Right renal pelvis (tissue), 4 donors: ENCODE data around the gene CACNB4. TPM values are rescaled to one million over a fixed set of nuclear protein-coding genes. Genes with fewer than 3 reads are reported as not detected.
"Not testable (repeated sequence)": the region's sequence is repeated elsewhere in the genome, so short reads cannot be mapped to it uniquely, and the experiment has no call there.

ENCODE experiments used
- DNase-seq, 4 donors: peaks; one replicate each; pipeline ENCODE4 v3.0.0-alpha.2; 2013; ENCODE audit warnings: low read depth in 4 of 4, low spot score in 3 of 4, missing footprints in 1 of 4
- polyA plus RNA-seq, 4 donors: library from polyadenylated mRNA; unstranded; fragments of 120-200 nt; gene quantifications; one replicate each; pipeline ENCODE4 v1.2.1, GENCODE V29; 2013; ENCODE audit not compliant: insufficient read length in 4 of 4

CACNB4 gene
- polyA plus RNA-seq, 4 donors, result 7.2 to 11.8 (median 9.9) TPM

DNA sequence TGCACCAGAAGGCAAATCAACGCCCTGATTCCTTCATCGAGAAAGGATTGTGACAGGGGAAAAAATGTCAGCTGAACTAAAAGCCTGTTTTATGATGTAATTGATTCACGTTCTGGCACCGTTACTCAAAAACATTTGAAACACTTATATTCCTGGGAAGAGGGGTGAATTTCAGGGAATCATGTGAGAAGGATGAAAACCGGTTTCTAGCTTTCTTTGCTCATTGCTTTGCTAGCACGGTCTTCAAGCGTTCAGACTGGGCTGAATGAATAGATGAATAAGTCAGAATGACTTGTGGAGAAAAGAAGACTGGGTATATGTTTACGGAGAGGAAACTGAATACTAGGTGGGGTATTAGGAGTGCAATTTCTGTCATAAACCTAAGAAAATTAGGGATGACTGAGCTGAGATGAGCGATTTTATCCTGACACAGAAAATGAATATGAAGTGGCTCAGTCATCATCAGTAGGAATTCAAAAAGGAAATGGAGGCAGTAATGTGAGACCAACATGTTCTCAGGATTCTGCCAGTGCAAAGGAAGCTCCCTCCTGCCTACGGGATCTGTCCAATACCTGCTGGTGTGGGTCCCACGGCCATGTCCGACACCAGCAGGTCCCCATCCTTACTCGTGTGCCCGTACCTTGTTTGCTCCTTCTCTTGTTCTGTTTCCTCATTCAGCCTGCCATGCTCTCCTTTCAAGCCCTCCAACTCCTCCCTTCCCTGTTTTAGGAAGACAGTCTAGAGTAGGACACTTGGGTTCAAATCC lies 146.0 kb downstream of the CACNB4 start:
- DNase-seq, result no peak

DNA sequence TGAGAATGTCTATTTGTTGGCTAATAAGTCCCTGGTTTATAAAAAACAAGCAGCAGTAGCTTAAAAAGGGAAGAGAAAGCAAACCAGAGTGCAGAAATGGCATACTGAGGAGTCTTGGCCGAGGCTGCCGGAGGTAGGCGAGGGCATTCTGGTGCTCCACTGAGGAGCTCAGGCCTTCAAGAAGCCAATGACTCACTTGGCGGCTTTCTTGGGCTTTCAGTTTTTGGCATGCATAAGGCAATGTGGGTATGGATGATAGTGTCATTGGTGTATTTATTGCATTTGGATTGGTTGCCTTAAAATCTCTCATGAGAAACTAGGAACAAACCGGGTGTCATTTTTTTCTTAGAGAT lies 151.1 kb downstream of the CACNB4 start:
- DNase-seq, result no peak

DNA sequence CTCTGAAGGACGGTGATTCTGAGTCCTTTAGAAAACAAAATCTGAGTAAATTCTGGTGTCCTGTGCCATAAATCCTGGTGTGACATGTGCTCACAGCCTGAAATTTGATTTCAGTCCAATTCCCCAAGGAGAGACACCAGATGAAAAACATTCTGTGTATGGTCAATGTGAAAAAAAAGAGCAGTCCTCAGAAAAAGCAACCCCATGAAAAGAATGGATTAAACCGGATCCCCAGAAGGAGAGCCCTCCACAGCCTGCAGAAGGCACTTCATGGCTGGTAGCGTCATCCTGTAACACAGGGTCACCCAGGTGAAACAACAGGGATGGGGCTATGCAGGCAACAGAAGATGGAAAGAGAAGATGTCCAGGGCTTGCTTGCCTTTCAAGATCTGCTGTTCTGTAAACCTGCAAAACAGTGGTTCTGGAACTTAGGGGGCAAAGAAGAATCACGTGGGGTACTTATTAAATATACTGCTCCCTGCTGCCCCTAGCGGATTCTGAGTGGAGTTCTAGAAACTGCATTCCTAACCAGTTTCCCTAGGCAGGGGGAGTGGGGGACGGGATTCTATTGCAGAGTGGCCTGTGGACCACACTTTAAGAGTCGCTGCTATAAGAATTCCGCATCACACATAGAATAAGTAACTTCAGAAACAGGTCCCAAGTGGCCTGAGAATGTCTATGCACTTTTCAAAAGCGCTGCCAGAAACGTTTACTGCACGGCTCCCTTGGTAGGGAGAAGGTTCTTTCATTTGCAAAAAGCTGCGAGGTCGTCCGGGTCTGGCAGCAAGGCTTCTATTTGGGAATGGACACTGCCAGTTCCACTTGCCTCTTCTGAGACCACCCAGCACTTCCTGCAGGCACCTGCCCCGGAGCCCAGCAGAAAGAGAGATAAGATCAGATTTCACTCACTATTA lies 151.7 kb downstream of the CACNB4 start:
- peak in 2 of 4 donors; percentile 48 to 52 for DNase-seq

DNA sequence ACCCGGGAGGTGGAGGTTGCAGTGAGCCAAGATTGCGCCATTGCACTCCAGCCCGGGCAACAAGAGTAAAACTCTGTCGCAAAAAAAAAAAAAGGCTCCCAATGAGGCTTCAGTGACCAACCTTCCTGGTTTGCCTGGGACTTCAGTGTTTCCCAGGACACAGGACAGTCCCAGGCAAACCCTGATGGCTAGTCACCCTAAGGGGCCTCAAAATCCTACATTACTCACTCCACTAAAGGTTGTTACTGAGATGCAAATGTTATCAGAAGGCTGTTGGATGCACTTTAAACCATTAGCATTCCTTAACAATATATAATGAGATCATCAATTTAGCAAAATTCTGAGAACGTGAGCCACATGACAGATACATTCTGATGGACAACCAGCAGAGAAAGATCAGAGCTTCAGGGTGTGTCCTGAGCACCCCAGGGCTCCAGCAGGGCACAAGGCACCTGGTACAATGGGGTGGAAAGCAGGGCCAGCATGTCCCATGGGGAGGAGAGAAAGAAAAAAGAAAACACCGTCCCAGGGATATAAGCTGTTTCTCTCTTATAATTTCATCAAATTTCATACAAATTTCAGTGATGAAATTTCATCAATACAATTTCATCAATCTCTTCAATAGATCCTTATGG lies 152.5 kb downstream of the CACNB4 start:
- DNase-seq, result no peak

DNA sequence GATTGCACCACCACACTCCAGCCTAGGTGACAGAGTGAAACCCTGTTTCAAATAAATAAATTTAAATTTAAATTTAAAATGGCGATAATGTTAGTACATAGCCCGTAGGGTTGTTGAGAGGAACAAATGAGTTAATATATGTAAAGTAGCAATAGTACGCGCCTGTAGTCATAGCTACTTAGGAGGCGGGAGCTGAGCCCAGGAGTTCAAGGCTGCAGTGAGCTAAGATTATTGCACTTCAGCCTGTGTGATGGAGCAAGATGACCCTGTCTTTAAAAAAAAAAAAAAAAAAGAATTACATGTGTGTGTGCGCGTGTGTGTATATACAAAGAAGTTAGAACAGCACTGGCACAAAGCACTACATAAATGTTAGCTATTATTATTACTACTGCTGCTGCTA lies 153.2 kb downstream of the CACNB4 start:
- no peak for DNase-seq

DNA sequence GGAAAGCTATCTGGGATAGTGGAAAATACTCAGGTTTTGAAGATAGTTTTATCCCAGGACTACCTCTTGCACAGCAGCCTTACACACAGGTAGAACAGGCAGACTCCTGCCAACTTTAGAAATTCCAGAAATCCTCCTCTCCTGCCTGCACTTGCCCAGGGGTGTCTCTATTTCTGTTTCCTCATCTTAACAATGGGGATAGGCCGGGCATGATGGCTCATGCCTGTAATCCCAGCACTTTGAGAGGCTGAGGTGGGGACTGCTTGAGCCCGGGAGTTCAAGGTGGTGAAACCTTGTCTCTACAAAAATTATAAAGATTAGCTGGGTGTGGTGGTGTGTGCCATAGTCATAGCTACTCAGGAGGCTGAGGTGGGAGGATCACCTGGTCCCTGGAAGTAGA lies 153.7 kb downstream of the CACNB4 start:
- DNase-seq, result no peak

DNA sequence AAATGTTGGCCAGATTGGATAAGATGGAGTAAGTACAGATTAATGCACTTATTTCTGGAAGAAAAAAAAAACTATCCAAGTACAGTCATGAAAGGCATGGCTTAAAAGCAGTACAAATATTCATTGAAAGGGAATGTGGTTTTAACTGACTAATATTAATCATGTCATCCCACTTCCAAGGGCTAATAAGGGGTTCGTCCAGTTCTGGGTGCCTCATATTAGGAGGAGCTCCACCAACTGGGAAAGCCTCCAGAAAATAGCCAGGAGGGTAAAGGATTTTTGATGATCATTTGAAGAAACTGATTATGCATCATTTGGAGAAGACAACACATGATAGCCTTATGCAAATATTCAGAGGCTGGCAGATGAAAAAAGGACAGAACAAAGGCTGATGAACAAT lies 155.4 kb downstream of the CACNB4 start:
- no peak for DNase-seq

DNA sequence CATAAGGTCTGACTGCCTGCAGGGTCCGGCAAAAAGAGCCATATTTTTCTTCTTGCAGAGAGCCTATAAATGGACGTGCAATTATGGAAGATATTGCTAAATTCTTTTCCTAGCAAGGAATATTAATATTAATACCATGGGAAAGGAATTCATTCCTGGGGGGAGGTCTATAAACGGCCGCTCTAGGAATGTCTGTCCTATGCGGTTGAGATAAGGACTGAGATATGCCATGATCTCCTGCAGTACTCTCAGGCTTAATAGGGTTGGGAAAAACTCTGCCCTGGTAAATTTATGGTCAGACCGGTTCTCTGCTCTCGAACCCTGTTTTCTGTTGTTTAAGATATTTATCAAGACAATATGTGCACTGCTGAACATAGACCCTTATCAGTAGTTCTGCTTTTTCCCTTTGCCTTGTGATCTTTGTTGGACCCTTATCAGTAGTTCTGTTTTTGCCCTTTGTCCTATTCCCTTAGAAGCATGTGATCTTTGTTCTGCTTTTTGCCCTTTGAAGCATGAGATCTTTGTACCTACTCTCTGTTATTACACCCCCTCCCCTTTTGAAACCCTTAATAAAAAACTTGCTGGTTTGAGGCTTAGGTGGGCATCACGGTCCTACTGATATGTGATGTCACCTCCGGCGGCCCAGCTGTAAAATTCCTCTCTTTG lies 156.2 kb downstream of the CACNB4 start:
- DNase-seq, result not testable (repeated sequence)

DNA sequence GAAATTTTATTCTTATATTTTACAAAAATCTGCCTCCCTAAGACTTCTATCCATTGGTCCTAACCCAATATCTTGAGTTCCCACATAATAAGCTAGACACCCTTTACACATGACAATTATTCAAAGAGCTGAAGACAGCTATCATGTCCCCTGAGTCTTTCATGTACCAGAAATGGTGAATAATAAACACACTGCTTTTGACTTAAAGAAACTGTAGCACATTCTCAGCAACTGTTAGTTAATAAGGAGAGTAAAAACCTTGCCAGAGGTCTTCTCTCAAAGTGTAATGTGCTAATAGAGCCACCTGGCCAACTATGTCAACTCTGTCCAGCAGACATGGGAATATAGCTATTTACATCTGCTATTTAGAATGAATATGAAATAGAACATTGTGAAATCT lies 160.9 kb downstream of the CACNB4 start:
- no peak for DNase-seq

DNA sequence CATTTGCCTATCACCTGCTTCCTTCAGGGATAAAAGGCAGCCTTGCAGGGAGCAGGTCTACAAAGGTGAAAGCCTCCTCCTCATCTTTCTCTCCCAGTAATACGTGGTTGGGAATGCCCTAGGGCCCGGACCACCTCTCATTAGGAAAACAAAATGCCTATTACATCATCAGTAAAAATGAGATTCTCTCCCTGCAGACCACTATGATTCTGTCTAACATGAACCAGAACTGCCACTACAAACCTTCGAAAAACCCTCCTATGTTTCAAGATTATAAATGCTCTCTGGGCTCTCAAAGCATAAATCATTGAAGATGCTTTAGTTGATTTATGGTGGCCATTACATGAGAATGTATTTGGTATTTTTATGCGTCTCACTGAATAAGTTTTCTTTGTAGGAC lies 162.2 kb downstream of the CACNB4 start:
- DNase-seq, result no peak

DNA sequence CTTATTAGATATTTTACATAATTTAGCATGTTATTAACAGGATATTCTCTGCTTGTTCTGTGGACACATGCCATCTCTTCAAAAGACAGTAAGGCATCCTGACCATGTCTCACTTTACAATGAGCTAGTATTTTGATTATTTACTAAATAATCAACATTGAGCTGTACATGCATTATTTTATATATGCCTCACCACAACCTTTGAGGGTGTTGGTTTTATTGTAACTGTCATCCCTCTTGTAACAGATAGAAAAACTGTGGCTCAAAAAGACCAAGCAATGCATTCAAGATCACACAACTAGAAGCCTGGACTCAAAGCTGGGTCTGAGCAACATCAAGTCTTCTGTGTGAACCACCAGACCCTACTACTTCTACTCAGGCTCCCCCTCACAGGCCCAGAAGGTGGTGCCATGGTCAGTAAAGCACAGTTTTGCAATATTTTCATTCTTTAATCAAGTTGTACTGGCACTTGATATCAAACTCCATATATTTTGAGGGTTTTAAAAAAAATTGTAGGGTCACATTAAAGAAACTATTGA lies 165.5 kb downstream of the CACNB4 start:
- no peak for DNase-seq

DNA sequence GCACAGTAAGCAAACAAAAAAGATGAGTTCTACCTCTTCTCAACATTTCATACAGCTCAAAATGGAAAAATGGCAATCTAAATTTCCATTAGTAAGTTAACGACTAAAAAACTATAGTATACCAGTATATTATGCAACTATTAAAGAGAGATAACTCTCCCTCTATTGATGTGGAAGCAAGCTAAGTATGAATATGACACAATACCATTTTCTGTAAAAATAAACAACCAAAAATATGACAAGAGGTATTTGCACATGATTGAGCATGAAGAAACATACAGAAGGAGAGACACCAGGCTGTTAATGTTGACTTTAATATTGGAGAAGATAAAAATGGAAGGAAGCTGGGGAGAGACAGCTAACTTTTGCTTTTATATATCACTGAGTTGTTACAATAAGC lies 167.1 kb downstream of the CACNB4 start:
- no peak for DNase-seq

DNA sequence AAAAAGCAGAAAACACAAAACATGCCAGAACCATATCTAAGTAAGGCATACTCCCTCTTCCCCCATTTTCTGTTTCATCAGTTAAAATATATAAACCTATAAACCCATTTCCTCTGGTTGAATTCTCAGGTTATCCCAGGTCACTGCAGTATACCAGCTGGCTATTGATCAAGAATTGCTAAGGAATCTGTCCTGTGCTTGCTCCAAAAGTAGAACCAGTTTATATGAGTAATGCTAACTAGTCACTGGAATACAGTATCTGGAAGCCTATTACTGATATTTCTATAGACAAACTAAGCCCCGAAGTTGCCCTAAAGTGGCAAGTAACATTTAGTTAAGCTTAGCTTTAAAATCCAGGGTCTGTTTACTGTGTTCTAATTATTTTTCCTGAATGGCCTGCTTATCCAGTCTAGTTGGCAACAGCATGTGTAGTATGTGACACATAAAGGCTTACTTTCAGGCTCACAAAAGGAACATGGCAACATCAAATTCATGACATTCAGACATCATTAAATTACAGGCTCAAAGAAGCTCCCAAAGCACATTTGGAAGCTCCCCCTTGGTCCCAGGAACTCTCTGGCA lies 167.7 kb downstream of the CACNB4 start:
- DNase-seq, result no peak

DNA sequence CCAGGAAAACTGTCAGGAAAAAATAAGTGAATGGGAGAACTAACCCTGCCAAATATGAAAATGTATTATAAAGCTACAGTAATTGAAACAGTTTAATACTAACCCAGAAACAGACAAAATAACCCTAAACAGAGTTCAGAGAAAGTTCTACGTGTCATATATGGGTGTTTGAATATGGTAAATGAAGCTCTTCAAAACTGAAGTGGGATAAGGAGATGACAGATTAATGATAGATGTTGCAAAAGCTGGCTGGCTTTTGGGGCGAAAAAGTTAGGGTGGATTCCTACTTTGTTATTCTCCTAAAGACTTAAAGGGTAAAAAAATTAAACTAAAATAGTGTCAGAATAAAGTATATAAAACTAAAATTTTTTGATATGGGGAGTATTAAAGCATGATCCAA lies 168.8 kb downstream of the CACNB4 start:
- DNase-seq, result no peak

DNA sequence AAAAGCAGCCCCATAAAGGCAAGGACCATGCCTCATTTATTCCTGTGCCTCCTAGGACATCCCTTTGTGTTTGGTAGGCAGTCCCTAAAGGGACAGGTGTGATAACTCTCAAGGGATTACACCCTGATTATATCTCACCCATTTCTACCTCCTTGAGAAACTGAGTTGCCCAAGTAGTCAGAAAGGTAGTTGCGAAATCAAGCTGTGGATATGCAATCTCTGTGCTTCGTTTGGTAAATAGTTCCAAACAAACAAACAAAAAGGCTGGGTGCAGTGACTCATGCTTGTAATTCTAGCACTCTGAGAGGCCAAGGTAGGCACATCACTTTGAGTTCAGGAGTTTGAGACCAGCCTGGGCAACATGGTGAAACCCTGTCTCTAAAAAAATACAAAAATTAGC lies 170.5 kb downstream of the CACNB4 start:
- no peak for DNase-seq

DNA sequence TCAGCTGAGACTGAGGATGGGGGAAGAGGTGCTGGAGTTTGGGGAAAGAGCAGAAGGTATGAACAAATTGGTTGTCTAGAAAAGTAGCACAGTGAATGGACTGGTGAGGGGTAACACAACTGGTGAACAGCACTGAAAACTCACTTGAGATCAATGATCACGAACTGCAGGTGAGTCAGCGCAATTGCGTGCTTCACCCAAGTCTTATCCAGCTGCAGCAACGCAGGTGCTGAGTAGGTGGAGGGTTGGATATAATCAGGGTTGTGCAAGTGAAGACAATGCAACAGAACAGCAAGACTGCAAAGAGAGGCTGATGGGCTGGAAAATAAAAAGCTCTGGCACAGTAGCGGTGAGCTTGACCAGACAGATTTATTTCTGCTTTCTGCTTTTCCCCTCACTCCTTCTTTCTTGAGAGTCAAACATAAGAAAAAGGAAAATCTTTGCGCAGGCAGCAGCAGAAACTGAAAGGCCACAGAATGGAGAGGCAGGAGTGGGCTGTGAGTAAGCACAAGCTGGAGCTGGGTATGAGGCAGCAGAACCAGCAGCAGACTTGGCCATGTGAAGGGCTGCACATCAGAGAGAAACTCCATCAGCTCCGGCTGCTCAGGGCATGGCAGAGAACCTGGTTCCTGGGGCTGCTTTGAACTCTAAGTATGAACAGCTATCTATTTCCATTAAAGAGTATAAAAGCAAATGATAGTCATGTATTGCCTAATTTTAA lies 171.2 kb downstream of the CACNB4 start:
- no peak for DNase-seq

DNA sequence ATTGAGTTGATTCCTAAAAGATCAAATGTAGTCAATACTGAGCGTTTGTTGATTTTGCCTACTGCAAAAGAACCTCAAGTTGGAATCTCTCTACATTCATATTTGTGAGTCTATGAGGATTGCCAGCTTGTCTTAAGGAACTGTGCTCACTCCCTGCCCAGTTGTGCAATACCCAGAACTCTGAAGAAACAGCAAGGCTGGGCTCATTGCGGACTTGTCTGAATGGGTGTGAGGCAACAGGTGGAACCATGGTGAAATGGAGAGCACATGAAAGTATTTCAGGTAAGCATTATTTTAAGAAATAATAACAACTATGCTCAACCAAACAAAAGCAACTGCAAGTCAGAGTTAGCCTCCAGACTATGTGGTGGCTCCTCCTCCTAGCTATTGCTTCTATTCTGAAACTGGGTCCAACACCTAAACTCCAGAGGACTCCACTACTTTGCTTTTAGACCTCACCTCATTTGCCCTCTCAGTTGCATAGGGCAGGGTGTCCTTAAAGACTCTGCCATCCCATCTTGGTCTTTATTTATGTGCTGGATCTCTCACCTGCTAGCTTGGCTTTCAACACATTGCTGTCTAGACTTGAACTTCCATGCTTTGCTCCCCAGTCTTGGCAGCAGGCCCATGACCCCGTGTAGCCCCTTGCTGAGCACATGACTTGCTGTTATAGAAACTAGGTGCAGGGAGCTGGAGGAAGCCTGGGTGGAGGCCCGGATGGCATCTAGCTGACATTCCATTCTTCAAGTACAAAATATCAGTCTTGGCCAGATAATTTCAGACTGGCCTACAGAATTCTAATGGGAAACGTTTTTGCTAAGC lies 175.8 kb downstream of the CACNB4 start:
- DNase-seq, result peak in 2 of 4 donors; percentile 27 to 36

DNA sequence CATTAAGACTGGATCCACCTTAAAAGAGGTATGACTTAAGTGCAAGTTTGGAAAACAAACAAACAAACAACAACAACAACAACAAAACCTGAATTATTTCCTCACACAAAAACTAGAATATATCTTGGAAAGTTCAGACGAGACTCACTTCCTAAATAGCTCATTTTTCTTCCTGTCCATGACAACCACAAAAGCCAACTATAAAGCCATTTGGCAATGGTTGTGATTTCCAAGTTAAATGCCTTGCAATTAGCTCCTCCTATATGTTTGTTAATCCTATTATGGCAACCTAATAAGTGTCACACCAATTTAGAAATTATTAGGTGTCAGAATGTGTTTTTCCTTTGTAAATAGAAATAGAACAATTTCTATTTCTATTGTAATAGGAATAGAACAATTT lies 179.1 kb downstream of the CACNB4 start:
- DNase-seq, result no peak

DNA sequence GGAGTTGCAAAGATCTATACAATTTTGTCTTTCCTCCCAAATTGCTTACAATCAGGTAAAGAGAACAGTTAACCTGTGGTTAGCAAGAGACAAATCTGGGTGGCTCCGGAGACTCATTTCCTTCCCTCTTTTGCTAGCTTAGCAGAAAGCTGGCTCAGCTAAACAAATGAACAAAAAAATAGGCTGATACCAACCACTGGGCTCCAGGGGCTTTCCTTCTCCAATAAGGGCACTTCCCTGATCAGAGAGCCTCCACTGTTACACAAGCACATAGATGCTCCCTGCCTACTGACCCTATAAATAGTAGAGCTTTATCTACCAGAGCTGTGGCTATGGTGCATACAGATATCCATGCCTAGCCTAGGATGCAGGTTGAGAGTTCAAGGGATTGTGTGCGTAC lies 180.5 kb downstream of the CACNB4 start:
- DNase-seq, result no peak
